Measurements from ENCODE around the gene ISG20. TPM values are rescaled to one million over a fixed set of nuclear protein-coding genes. Genes with fewer than 3 reads are reported as not detected.

The ISG20 gene
- 4.5 and 5.9 TPM in 2 replicates for total RNA-seq

DNA sequence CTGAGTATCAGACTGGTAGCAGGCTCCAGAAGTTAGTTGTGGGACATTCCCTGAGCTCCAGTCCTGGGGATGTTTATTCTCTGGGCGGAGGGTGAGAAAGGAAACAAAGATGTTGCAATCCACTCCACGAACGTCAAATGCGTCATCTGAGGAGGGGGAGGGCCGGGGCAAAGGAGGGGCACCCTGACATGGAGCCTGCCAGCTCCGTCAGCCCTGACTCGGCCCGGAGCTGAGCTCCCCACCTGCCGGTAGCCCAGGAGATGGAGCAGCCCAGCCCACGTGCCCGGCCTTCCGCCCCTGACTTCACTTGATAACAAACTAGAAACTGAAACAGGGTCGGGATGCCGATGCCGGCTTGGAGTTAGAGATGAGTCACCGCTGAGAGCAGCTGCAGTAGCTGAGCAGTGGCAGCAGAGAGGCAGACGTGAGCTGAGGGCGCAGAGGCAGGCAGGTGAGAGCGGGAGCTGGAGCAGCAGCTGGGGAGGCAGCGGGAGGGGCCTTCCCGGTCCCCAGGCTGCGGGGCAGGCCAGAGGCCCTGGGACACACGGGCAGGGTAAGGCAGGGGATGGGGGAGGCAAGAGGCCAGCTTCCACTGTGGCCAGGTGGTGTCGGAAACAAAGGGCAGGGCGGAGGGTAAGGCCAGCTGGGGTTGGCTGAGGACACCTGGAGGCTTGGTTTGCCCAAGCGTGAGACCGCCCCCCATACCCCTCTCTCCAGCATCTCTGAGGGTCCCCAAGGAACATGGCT lies at the start of gene ISG20:
TSS of gene ISG20 (plus strand) at position 391 of the 747 bp plus-strand sequence. CDS start at position 742, 351 bp downstream.

DNA sequence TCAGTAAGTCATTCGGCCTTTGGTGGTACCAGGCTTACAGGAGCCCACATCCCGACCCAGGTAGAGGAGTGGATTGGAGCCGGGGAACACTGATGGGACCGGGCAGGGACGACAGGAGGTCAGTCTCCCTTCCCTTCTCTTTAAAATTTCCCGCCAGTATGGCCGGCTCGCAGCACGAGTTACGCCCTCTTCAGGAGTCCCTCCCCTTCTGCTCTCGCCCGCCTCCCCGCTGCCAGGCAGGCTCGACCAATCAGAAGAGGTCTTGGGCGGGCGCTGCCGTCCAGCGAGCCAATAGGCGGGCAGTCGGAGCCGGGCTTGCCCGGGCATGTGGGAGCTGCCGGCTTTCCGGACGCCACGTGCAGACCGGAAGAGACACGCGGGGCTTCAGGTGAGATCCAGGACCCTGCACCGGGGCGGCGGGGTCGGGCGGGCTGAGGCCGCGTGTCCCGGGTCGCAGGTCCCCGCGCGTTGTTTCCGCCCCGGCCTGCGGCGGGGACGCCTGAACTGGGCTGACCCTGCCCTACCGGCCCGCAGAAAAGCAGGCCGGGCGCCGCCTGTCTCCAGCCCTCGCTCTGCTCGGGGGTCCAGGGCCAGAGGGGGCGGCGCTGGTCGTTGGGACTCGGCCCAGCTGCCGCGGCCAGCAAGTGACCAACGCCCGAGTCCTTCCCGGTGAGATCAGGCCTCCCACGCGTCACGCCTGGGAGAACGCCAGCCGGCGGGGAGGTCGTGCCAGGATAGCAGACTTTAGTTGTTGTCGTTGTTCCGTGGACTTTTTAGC lies 17.6 kb upstream of the ISG20 start, which contains the start of gene AEN:
TSS of gene AEN (plus strand) at position 346 of the 778 bp plus-strand sequence. CDS start 4,870 bp downstream, outside the sequence.

Small RNA genes within 50 kb of the gene (small RNA-seq; reads per million reads assigned to genes)
- not detected for gene MIR1179
- 1.5 reads per million, percentile 36 among the genes with 10 or more reads in this experiment for gene MIR7-2

Other genes with a start within 250 kb of the ISG20 start
- 18.5 and 22.1 TPM in 2 replicates for gene MRPL46, start 171.6 kb upstream of the ISG20 start, total RNA-seq
- 32.7 and 37.9 TPM in 2 replicates for gene MRPS11, start 171.3 kb upstream of the ISG20 start, total RNA-seq
- gene DET1, start 92.3 kb upstream of the ISG20 start, total RNA-seq = 5.1 and 6.3 TPM in 2 replicates
- gene AEN, start 17.7 kb upstream of the ISG20 start, total RNA-seq = 60.6 and 75.5 TPM in 2 replicates
- 0.22 and 0.40 TPM in 2 replicates for gene ACAN, start 164.4 kb downstream of the ISG20 start, total RNA-seq

Measured in thoracic aorta endothelial cell (primary cell).